Psoas muscle (tissue), 8 donors: ENCODE results near the gene PCDHGA2. TPM values are rescaled to one million over a fixed set of nuclear protein-coding genes. Genes with fewer than 3 reads are reported as not detected.

Source experiments
- ATAC-seq, 4 donors: fragments of 200-7000 bp; cut with Tn5 transposase; one replicate each; pipeline ENCODE4 v1.9.1; 2020; ENCODE audit warnings: moderate library complexity in 3 of 4, mild to moderate bottlenecking in 2 of 4
- DNase-seq, 2 donors: peaks; one replicate each; pipeline ENCODE4 v3.0.0-alpha.2; 2020
- H3K27ac ChIP-seq: fragments of 200-600 bp; one replicate; pipeline ENCODE4 v1.8.0; 2022
- H3K27me3 ChIP-seq, 3 donors: fragments of 200-600 bp in 1 of 3; one replicate each; pipeline versions ENCODE4 v1.6.1 to v1.8.0; 2013 to 2022; ENCODE audit warnings: low read length in 2 of 3, mild to moderate bottlenecking in 2 of 3, moderate library complexity in 1 of 3; ENCODE audit not compliant: insufficient read depth in 3 of 3
- H3K36me3 ChIP-seq, 2 donors: fragments of 200-600 bp in 1 of 2; one replicate each; pipeline versions ENCODE4 v1.6.1 to v1.8.0; 2013 to 2022; ENCODE audit warnings: low read depth in 1 of 2, mild to moderate bottlenecking in 1 of 2, moderate library complexity in 1 of 2; ENCODE audit not compliant: insufficient read depth in 1 of 2
- H3K4me1 ChIP-seq: fragments of 200-600 bp; one replicate; pipeline ENCODE4 v1.8.0; 2022
- H3K4me3 ChIP-seq: fragments of 200-600 bp; one replicate; pipeline ENCODE4 v1.8.0; 2022; ENCODE audit warnings: mild to moderate bottlenecking
- H3K9me3 ChIP-seq: fragments of 200-600 bp; one replicate; pipeline ENCODE4 v1.8.0; 2022
- WGBS, 3 donors: extraction: QIAGEN DNeasy Blood & Tissue Kit; methylation state at CpG; one replicate each; pipeline versions ENCODE4 v1.1.6 to v1.1.7; 2013; 5-methylcytosine and 5-hydroxymethylcytosine counted together
- intact Hi-C, 2 donors: fragments of 100-400 bp; cut with DNase I; formaldehyde crosslinking; loops; one replicate each; pipeline versions ENCODE4 v1.11.0 to v1.14.2; 2022
- polyA plus RNA-seq, 3 donors: library from polyadenylated mRNA; stranded (reverse); fragments of 200-250 nt; gene quantifications; one replicate each; pipeline ENCODE4 v1.2.3, GENCODE V29; 2013
- total RNA-seq, 4 donors: library from RNA; stranded (reverse); fragmentation: NEBNext Ultra II Directional in 2 of 4; extraction: Animal tissue kit (Norgen Biotek cat#: 25700) in 2 of 4; gene quantifications; one replicate each; pipeline versions ENCODE4 v1.2.1 to v1.2.4, GENCODE V29; 2021 to 2023
- TF ChIP-seq, protein P1 (sequence below): fragments of 200-600 bp; IDR thresholded peaks from one replicate; pipeline ENCODE4 v1.8.0; 2022; ENCODE audit warnings: antibody characterized with exemption
- donor health status: healthy with polysubstance abuse.
- donor health status: DM: no; HTN: no; CAD: no; lungs with moderate emphysema.
- donor health status: Bipolar disorder and iron deficiency.
- donor health status: healthy.
- donor health status: DM: yes; HTN: yes; CAD: no.
- donor health status: DM: no; HTN: no; CAD: no.
- donor health status: DM: no; HTN: no; CAD: no.
- donor health status: DM: yes; HTN: yes; CAD: no.

The PCDHGA2 gene
- total and polyA plus RNA-seq, 7 donors, result 0.22 to 1.8 (median 1.2) TPM

- Histone ChIP-seq H3K4me3 (peak within 1 kb of the TSS; percentile 41), H3K4me1 (no peaks in the 10 kb centered on the region), H3K9me3 (peaks cover 30% of the 10 kb centered on the region), H3K27me3 (peaks cover 0 to 79% (median 19%) of the 10 kb centered on the region in 3 donors), H3K27ac (no peak within 1 kb of the TSS), H3K36me3 (no peaks in the 10 kb centered on the region)
- intact Hi-C loops, result no loop called here
- 18 to 27% (median 25%) methylated on average over 34 of the region's 34 CpGs for WGBS, 3 donors
- no peak for DNase-seq
- ATAC-seq, result peak in 3 of 4 donors; percentile 42 to 64 (median 49)
- TF ChIP-seq, protein P1, sequence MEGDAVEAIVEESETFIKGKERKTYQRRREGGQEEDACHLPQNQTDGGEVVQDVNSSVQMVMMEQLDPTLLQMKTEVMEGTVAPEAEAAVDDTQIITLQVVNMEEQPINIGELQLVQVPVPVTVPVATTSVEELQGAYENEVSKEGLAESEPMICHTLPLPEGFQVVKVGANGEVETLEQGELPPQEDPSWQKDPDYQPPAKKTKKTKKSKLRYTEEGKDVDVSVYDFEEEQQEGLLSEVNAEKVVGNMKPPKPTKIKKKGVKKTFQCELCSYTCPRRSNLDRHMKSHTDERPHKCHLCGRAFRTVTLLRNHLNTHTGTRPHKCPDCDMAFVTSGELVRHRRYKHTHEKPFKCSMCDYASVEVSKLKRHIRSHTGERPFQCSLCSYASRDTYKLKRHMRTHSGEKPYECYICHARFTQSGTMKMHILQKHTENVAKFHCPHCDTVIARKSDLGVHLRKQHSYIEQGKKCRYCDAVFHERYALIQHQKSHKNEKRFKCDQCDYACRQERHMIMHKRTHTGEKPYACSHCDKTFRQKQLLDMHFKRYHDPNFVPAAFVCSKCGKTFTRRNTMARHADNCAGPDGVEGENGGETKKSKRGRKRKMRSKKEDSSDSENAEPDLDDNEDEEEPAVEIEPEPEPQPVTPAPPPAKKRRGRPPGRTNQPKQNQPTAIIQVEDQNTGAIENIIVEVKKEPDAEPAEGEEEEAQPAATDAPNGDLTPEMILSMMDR, result no peak
Measured at GRCh38 chr5:141363952-141364660, 25.5 kb downstream of the PCDHGA2 start, which contains the start of gene PCDHGA5. Gene PCDHGA5, plus strand, starts transcription at chr5:141364162. Its CDS starts 169 bp downstream, at chr5:141364331.

DNA sequence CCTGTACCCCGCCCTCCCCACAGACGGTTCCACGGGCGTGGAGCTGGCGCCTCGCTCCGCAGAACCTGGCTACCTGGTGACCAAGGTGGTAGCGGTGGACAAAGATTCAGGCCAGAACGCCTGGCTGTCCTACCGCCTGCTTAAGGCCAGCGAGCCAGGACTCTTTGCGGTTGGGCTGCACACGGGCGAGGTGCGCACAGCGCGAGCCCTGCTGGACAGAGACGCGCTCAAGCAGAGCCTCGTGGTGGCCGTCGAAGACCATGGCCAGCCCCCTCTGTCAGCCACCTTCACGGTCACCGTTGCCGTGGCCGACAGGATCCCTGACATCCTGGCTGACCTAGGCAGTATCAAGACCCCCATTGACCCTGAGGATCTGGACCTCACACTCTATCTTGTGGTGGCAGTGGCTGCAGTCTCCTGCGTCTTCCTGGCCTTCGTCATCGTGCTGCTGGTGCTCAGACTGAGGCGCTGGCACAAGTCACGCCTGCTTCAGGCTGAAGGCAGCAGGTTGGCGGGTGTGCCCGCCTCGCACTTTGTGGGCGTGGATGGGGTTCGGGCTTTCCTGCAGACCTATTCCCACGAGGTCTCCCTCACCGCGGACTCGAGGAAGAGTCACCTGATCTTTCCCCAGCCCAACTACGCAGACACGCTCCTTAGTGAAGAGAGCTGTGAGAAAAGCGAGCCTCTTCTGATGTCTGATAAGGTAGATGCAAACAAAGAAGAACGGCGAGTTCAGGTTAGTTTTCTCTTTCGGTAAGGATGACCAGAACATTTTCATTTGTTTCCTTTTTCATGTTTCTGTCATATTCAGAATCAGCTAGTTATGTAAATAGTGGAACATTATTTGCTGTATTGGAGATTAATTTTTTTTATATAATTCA lies 27.7 kb downstream of the PCDHGA2 start:
- H3K27me3 ChIP-seq, result peaks cover 0 to 72% (median 18%) of the 10 kb centered on the region in 3 donors
- no peak overlapping the region for H3K4me3 ChIP-seq
- no peaks in the 10 kb centered on the region for H3K36me3 ChIP-seq
- TF ChIP-seq, protein P1, result no peak
- no peak for ATAC-seq
- WGBS, 3 donors, result 35 to 42% (median 37%) methylated on average over 46 of the region's 46 CpGs
- no peak overlapping the region for H3K27ac ChIP-seq
- H3K9me3 ChIP-seq, result peaks cover 16% of the 10 kb centered on the region
- intact Hi-C loops, result no loop called here
- DNase-seq, result no peak
- H3K4me1 ChIP-seq, result no peaks in the 10 kb centered on the region

- WGBS, 3 donors, result 21 to 25% (median 23%) methylated on average over 32 of the region's 32 CpGs
- Histone ChIP-seq H3K4me3 (peak within 1 kb of the TSS; percentile 51), H3K4me1 (no peaks in the 10 kb centered on the region), H3K27me3 (peaks cover 0 to 67% (median 22%) of the 10 kb centered on the region in 3 donors), H3K9me3 (peaks cover 11% of the 10 kb centered on the region), H3K36me3 (no peaks in the 10 kb centered on the region), H3K27ac (no peak within 1 kb of the TSS)
- TF ChIP-seq, protein P1, result peak; percentile 39
- DNase-seq, result peak in 1 of 2 donors; percentile 69
- ATAC-seq, result peak; percentile 64 to 89 (median 82)
- intact Hi-C loops, result loop anchor here in 1 of 2 donors (2.0 kb wide), 1 partner anchor 21 kb away; no protein-coding TSS in a partner anchor
Measured at GRCh38 chr5:141369994-141370848, 31.7 kb downstream of the PCDHGA2 start, which contains the start of gene PCDHGB3. Gene PCDHGB3, plus strand, starts transcription at chr5:141370242. Its CDS starts 153 bp downstream, at chr5:141370395.
